GM18858 (cell line): ENCODE data around the gene UPF2.
A peak's percentile ranks its signal among the peaks of the same experiment; 100 is the strongest.
"Not testable (repeated sequence)": the region's sequence is repeated elsewhere in the genome, so short reads cannot be mapped to it uniquely, and the experiment has no call there.

Experiments
- ATAC-seq: cut with Tn5 transposase; IDR thresholded peaks from one replicate; pipeline ENCODE4 v1.9.1; 2021; ENCODE audit not compliant: unreplicated experiment

The UPF2 gene

DNA sequence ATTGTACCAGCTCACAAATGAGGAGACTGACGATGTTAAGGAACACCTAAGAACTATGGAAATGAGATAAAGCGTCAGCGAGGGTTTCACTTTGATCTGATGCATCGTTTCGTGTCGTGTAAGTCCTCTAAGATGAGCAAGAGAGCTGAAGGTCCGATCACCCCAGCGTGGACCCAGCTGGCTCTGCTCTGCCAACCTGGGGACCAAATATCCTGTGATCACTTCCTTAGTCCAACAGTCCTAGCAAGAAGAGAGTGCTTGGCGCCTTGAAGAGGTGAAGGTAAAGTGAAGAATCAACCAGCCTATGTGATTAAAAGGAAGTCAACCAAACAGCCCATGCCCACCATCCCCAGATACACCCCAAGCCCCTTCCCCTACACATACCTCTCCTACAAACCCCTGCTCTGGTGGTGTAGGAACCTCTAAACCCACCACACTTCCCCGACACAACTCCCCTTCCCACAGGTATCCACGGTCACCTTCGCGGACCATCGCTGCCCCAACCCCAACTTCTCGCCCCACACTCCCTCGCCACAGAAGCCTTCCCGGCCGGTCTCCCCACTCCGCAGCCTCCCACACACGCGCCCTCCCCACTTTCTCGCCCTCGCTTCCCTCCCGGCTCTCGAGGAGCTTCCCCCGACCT lies 722 bp downstream of the UPF2 start:
- no peak for ATAC-seq

DNA sequence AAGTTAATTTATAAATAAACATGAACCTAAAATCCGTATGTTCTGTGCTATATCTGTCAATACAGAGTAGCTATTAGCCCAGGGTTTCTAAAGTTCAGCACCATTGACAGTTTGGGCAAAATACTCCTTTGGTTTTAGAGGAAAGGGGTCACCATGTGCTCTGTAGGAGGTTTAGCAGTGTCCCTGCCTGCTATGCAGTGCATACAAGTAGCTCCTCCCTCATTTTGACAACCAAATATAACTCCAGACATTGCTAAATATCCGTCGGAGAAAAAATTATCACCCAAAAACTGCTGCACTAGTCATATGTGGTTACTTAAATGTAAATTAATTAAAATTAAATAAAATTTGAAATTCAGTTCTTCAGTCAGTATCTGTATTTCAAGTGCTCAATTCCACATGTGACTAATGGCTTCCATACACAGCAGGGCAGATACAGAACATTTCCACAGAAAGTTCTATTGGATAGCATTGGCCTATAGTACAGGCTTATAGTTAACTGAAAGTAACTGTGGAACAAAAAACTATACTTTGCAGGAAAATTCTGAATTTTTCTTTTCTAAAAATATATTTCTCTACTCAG lies 6.4 kb downstream of the UPF2 start:
- ATAC-seq: no peak

DNA sequence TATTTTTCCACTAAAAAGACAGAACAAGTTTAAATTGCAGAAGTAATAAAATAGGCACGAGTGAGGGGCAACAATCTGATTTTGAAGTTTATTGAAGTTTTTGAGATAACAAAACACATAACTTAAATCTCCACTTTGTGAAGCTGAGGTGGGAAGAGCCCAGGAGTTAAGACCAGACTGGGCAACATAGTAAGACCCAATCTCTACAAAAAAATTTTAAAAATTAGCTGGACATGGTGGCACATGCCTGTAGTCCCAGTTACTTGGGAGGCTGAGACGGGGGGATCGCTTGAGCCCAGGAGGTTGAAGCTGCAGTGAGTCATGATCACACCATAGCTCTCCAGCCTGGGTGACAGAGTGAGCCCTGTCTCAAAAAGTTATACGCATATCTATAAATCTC lies 11.2 kb downstream of the UPF2 start:
- no peak for ATAC-seq

DNA sequence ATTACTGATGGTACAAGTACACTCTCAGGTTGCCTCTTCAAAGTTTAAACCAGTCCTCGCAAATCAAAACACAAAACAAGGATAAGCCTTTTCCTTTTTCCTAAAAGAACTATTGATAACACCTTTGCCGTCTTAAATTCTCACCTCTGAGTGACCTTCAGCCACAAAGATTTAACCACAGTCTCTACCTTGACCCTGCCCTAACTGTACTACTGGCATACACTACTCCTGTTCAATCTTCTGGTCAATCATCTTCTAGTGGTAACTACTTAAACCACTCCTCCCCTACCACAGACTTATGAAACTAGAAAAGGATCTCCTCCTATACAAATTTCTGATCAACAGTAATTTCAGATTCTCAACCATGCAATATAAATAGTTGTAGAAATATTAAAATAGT lies 15.1 kb downstream of the UPF2 start:
- peak; percentile 82 for ATAC-seq

DNA sequence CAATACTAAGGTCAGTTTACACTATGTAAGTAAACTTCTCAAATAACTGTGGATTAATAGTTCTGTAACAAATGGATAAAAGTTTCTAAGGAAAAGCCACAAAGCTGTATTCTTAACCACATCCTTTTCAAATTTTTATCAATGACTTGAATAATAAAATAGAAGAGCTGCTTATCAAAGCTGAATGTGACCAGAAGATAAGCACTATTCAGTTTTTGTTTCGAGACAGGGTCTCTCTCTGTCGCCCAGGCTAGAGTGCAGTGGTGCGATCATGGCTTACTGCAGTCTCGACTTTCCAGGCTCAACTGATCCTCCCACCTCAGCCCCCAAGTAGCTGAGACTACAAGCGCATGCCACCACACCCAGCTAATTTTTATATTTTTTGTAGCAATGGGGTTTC lies 17.0 kb downstream of the UPF2 start:
- no peak for ATAC-seq

DNA sequence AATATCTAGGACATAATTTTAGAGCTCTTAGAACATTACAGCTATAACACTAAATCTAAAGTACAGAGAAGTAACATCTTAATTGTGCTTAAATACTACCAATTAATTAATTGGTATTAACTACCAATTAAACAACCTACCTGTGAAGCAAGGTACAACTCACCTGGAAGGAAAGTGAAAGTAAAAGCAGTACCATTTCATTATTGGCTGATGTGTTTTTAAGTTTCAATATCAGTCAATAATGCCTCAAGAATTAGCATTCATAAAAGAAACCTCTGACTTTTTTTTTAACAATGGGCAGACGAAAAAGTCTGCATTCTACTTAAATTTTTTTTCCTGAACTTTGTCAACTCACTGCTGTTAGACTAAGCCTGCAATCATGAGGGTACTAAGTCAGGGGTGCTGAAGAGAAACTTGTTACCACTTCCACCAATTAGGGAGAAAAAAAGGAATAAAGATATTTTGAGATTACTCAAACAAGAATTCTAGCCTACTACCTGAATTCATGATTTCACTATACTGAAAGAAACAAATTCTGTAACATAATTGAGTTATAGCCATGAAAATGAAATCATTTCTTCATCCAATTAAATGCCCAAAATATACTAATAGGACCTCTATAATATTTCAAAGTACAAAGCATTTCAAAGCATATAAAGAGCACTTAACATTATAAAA lies 19.9 kb downstream of the UPF2 start:
- ATAC-seq: no peak

DNA sequence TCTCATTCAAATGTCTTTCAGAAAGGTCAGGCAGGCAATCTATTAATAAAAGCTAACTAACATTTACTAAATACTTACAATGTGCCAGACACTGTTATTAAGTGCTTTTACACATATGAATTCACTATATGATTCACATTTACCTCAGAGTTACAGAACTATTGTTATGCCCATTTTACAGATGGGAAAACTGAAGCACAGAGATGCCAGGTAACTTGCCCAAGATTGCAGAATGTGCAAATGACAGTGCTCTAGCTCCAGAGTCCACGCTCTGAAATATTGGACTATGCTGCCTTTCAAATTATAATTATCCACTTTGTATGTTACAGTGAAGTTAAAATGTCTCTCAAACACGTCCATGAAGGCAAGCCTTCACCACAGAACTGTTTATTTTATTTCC lies 22.0 kb downstream of the UPF2 start:
- no peak for ATAC-seq

DNA sequence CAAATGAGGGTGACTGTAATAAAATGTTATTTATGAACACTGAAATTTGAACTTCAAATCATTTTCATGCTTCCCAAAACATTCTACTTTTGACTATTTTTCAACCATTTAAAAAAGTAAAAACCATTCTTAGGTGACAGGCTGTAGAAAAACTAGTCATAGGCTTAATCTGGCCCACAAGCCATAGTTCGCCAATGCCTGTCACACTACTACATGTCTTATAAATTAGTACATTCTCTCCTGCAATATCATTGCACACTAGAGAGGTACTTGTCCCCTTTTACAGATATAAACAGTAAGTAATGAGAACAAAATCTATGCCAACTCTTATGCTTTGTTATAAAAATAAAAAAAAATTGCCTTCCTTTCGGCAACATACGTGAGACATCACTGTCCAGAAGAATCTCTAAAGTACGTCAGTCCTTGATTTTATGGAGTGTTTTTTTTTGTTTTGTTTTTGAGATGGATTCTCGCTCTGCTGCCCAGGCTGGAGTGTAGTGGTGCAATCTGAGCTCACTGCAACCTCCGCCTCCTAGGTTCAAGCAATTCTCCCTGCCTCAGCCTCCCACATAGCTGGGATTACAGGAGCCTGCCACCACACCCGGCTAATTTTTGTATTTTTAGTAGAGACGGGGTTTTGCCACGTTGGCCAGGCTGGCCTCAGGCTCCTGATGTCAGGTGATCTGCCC lies 23.2 kb downstream of the UPF2 start:
- no peak for ATAC-seq

DNA sequence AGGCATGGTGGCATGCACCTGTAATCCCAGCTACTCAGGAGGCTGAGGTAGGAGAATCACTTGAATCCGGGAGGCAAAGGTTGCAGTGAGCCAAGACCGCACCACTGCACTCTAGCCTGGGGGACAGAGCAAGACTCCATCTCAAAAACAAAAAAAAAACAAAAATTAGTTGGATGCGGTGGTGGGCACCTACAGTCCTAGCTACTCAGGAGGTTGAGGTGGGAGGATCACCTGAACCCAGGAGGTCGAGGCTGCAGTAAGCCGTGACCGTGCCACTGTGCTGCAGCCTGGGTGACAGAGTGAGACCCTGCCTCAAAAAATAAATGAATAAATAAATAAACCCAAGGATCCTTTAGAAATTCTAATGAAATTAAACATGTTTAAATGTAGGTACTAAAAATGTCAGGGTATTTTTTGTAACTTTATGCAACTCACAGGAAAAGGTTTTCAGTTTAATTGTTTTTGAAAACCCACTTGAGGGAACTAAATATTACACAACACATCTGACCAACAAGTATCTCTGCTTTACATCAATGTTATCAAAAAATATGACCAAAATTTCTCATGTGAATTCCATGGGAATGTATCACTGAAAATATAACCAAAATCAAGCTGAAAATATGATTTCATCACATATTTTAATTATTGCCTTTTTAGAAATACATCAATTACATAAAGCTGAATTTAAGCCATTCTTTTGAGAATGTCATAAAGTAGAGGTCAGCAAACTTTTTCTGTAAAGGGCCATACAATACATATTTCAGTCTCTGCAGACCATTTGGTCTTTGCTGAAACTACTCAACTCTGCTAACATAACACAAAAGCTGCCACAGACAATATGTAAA lies 23.9 kb downstream of the UPF2 start:
- ATAC-seq: no peak

DNA sequence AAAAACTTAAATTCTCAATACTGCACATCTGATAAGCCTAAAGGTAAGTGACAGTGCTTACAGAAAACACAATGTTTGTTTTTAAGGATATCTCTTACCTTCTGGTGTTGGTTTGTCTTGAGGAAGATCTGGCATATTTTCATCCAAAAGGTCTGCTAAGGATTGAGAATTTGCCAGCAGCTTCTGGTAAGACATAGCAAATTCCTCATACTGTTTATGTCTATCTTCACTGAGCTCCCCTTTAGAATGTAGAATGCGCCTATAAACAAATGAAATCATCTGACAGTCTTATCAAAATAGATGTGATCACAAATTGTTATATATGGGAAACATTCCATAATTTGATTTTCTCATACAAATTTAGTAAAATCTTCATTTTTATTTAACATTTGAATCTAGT lies 28.7 kb downstream of the UPF2 start:
- ATAC-seq: no peak

DNA sequence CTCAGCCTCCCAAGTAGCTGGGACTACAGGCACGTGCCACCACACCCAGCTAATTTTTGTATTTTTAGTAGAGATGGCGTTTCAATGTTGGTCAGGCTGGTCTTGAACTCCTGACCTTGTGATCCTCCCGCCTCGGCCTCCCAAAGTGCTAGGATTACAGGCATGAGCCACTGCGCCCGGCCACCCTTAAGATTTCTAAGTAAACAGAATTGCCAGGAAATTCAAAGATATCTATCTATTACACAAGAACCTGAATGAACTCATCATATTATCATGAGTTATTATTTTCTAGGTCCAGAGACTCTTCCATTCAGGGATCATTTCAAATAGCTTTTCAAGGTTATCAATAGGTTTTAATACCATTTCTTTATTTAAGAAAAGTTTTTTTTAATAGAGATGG lies 29.2 kb downstream of the UPF2 start:
- ATAC-seq: not testable (repeated sequence)

DNA sequence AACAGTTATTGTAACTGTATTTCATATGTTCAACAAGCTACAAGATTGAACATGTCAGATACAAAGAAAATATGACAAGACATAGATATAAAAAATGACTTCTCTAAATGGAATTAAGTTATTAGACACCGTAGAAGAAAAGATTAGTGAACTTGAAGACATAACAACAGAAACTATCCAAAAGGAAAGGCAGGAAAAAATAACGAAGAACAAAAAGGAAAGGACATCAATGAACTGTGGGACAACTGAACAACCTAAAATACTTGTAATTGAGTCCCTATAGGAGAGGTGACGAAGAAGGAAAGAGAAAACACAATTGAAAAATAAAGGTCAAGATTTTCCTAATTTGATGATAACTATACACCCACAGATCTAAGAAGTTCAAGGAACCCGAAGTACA lies 32.3 kb downstream of the UPF2 start:
- ATAC-seq: no peak

DNA sequence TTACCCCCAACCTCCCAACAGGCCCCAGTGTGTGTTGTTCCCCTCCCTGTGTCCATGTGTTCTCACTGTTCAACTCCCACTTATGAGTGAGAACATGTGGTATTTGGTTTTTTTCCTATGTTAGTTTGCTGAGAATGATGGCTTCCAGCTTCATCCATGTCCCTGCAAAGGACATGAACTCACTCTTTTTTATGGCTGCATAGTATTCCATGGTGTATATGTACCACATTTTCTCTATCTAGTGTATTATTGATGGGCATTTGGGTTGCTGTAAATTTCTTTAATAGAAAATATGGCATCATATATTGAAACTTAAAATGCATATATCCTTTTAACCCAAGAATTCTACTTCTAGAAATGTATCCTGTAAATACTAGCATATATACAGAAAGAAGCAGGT lies 33.8 kb downstream of the UPF2 start:
- ATAC-seq: not testable (repeated sequence)

DNA sequence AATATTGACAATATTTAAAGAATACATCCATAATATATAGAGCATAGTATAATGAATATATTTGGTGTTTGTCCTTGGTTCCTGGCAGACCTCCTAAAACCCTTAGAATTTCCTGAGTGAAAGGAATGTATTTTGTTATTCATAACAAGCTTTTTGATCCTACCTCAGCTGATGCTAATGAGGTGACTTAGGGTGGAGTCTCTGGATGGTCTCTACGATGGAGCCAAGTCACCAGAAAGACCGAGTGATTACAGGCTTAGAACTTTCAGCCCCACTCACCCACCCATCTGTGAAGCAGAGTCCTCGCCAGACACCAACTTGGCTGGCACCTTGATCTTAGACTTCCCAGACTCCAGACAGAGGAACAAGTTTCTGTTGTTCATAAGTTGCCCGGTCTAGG lies 35.9 kb downstream of the UPF2 start:
- ATAC-seq: no peak

DNA sequence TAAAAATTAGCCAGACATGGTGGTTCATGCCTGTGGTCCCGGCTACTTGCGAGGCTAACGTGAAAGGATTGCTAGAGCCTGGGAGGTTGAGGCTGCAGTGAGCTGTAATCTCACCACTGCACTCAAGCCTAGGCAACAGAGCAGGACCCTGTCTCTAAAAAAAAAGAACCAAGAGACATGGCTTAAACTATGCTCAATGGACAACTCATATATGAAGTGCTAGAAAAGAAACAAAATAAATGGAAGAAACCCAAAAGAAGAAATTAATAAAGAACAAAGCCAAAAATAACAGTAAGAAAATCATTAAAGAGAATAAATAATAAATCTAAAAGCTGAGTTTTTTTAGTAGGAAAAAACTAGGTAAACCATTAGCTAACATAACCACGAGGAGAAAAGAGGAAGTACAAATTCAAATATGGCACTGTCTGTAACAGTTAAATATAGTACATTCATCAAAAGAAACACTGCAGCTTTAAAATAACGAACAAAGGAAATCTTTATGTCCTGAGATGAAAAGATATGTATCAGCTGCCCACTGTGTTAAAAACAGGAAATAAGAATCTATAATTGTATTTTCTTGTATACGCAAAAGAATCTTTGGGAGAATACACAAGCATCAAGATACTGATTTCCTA lies 48.7 kb downstream of the UPF2 start:
- ATAC-seq: peak; percentile 80

DNA sequence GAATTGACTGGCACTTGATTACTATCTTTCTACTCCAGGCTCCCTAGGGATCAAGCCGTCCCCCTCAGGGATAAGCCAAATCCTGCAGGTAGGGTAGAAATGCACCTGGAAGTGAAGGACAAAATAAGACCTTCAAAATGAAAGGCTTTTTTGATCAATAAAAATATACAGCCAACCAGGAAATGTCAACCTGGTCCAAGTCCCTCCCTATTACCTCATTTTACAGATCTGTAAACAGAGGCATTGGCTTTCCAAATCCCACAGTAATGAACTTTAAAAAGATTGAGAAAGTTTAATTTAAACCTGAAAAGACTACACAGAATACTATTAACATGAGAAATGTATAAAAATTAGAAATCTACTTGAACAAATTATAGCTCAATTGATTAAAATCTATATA lies 53.7 kb downstream of the UPF2 start:
- no peak for ATAC-seq

DNA sequence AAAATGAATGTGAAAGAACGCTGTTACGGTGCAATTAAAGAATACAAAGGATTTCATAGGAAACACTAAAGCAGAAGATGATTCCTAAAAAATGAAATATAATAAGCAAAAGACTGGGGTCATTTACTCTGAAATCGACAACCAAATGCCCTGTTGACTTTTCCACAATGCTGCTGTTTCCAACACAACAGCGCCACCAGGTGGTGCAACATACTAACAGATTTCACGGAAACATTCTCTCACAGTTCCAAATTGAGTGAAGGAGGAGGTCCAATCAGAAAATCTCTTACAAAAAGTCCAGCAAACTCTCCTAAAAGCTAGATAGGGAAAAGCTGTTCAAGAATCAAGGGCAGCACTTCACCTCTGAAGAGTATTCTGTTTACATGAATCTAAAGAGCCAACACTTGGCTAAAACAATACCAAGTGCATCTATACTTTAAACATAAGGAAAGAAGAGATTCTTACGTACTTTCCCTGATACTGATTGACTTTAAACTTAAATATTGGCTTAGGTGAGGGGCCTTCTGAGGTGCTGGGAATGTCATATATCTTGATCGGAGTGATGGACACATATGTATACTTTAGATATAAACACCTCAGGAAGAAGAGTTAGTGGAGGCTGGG lies 55.9 kb downstream of the UPF2 start:
- ATAC-seq: no peak

DNA sequence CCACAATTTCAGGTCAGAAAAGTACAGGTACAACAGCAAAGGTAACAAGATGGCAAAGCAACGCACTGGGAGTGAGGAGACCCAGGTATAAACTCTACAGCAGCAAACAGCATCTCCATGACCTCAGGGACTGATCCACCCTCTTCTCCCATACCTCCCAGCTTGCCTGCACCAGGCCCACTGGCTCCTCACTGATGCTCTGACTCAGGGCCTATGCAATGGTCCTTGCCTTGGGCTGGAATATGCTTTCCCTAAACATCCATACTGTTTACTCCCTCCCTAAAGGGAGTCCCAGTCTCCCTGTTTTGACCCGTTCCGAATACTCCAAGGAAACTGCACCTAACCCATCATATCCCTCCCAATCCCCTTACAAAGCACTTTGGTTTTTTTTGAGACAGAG lies 60.4 kb downstream of the UPF2 start:
- ATAC-seq: no peak

DNA sequence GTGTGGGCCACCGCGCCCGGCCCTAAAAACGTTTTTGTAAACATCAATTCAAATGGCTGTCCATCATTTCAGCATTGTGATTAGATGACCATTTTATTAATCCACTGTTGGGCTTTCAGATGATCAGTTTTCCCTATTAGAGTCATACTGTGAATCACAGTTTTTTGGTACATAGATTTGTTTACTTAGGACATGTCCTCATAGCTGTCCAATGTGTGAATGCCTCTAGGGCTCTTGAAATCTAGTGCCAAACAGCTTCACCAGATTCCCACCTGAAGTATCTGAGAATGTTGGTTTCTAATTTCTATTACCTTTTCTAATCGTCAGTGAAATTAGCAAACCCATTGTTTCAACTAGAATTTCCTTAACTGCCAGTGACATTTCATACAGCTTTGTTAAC lies 66.8 kb downstream of the UPF2 start:
- no peak for ATAC-seq

DNA sequence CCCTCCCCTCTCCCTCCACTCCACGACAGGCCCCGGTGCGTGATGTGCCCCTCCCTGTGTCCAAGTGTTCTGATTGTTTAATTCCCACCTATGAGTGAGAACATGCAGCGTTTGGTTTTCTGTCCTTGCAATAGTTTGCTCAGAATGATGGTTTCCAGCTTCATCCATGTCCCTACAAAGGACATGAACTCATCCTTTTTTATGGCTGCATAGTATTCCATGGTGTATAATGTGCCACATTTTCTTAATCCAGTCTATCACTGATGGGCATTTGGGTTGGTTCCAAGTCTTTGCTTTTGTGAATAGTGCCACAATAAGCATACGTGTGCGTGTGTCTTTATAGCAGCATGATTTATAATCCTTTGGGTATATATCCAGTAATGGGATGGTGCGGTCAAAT lies 70.1 kb downstream of the UPF2 start:
- not testable (repeated sequence) for ATAC-seq
